ENCODE results near the gene S100PBP.

DNA sequence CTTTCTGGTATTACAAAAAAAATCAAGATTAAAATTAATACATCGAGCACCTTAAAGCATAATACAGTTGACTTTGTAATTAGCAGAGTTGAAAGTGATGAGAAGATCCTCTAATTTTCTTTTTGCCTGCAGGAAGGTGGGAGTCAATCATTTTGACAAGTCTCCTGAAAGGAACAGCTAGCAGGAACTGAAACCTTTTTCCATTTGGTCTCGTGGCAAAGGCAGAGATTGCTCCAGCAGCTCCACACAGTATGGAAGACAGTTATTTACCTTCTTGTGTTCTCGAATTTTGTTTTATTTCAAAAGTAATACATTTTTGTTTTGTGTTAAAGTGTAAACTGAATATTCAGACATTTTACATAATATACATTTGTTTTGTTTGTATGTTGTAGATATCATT is 7.7 kb downstream of the S100PBP start:
- TF ChIP-seq, protein P1, sequence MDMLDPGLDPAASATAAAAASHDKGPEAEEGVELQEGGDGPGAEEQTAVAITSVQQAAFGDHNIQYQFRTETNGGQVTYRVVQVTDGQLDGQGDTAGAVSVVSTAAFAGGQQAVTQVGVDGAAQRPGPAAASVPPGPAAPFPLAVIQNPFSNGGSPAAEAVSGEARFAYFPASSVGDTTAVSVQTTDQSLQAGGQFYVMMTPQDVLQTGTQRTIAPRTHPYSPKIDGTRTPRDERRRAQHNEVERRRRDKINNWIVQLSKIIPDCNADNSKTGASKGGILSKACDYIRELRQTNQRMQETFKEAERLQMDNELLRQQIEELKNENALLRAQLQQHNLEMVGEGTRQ (IDR thresholded peaks at IDR 0.05) = no peak
- TF ChIP-seq BHLHE40 (IDR thresholded peaks at IDR 0.05; ENCODE audit: low read depth, low read length) = no peak
- no peak for TF ChIP-seq EP300 (IDR thresholded peaks at IDR 0.05)
- TF ChIP-seq, protein P2, sequence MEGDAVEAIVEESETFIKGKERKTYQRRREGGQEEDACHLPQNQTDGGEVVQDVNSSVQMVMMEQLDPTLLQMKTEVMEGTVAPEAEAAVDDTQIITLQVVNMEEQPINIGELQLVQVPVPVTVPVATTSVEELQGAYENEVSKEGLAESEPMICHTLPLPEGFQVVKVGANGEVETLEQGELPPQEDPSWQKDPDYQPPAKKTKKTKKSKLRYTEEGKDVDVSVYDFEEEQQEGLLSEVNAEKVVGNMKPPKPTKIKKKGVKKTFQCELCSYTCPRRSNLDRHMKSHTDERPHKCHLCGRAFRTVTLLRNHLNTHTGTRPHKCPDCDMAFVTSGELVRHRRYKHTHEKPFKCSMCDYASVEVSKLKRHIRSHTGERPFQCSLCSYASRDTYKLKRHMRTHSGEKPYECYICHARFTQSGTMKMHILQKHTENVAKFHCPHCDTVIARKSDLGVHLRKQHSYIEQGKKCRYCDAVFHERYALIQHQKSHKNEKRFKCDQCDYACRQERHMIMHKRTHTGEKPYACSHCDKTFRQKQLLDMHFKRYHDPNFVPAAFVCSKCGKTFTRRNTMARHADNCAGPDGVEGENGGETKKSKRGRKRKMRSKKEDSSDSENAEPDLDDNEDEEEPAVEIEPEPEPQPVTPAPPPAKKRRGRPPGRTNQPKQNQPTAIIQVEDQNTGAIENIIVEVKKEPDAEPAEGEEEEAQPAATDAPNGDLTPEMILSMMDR (IDR thresholded peaks at IDR 0.05) = no peak
- TF ChIP-seq CHD2 (IDR thresholded peaks at IDR 0.05; ENCODE audit: low read length, partially characterized antibody) = no peak
- TF ChIP-seq EHF (CRISPR knock-in tag; IDR thresholded peaks at IDR 0.05) = no peak
- no peak for TF ChIP-seq POLR2A (IDR thresholded peaks at IDR 0.05; ENCODE audit: low read length)
- TF ChIP-seq, protein P3, sequence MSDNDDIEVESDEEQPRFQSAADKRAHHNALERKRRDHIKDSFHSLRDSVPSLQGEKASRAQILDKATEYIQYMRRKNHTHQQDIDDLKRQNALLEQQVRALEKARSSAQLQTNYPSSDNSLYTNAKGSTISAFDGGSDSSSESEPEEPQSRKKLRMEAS (IDR thresholded peaks at IDR 0.05) = no peak
- TF ChIP-seq, protein P4, sequence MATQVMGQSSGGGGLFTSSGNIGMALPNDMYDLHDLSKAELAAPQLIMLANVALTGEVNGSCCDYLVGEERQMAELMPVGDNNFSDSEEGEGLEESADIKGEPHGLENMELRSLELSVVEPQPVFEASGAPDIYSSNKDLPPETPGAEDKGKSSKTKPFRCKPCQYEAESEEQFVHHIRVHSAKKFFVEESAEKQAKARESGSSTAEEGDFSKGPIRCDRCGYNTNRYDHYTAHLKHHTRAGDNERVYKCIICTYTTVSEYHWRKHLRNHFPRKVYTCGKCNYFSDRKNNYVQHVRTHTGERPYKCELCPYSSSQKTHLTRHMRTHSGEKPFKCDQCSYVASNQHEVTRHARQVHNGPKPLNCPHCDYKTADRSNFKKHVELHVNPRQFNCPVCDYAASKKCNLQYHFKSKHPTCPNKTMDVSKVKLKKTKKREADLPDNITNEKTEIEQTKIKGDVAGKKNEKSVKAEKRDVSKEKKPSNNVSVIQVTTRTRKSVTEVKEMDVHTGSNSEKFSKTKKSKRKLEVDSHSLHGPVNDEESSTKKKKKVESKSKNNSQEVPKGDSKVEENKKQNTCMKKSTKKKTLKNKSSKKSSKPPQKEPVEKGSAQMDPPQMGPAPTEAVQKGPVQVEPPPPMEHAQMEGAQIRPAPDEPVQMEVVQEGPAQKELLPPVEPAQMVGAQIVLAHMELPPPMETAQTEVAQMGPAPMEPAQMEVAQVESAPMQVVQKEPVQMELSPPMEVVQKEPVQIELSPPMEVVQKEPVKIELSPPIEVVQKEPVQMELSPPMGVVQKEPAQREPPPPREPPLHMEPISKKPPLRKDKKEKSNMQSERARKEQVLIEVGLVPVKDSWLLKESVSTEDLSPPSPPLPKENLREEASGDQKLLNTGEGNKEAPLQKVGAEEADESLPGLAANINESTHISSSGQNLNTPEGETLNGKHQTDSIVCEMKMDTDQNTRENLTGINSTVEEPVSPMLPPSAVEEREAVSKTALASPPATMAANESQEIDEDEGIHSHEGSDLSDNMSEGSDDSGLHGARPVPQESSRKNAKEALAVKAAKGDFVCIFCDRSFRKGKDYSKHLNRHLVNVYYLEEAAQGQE (IDR thresholded peaks at IDR 0.05) = no peak
- TF ChIP-seq CHD4 (IDR thresholded peaks at IDR 0.05; ENCODE audit: borderline replicate concordance) = no peak
- TF ChIP-seq, protein P5, sequence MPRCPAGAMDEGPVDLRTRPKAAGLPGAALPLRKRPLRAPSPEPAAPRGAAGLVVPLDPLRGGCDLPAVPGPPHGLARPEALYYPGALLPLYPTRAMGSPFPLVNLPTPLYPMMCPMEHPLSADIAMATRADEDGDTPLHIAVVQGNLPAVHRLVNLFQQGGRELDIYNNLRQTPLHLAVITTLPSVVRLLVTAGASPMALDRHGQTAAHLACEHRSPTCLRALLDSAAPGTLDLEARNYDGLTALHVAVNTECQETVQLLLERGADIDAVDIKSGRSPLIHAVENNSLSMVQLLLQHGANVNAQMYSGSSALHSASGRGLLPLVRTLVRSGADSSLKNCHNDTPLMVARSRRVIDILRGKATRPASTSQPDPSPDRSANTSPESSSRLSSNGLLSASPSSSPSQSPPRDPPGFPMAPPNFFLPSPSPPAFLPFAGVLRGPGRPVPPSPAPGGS (IDR thresholded peaks at IDR 0.05) = no peak
- no peak for TF ChIP-seq HDAC2 (IDR thresholded peaks at IDR 0.05)
- TF ChIP-seq TP53 (CRISPR knock-in tag; IDR thresholded peaks at IDR 0.05) = no peak

Measured in A549 (cell line).